ENCODE results near the gene HNRNPA0.

GRCh38 chr5:137730336-137730735 lies 23.8 kb downstream of the HNRNPA0 start:
- no peak for TF ChIP-seq POLR2A (IDR thresholded peaks at IDR 0.05)
- TF ChIP-seq, protein P1, sequence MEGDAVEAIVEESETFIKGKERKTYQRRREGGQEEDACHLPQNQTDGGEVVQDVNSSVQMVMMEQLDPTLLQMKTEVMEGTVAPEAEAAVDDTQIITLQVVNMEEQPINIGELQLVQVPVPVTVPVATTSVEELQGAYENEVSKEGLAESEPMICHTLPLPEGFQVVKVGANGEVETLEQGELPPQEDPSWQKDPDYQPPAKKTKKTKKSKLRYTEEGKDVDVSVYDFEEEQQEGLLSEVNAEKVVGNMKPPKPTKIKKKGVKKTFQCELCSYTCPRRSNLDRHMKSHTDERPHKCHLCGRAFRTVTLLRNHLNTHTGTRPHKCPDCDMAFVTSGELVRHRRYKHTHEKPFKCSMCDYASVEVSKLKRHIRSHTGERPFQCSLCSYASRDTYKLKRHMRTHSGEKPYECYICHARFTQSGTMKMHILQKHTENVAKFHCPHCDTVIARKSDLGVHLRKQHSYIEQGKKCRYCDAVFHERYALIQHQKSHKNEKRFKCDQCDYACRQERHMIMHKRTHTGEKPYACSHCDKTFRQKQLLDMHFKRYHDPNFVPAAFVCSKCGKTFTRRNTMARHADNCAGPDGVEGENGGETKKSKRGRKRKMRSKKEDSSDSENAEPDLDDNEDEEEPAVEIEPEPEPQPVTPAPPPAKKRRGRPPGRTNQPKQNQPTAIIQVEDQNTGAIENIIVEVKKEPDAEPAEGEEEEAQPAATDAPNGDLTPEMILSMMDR (IDR thresholded peaks at IDR 0.05): no peak

Measured in Peyer's patch (tissue), 4 donors.